ENCODE data around the gene TBRG1.

The TBRG1 gene

DNA sequence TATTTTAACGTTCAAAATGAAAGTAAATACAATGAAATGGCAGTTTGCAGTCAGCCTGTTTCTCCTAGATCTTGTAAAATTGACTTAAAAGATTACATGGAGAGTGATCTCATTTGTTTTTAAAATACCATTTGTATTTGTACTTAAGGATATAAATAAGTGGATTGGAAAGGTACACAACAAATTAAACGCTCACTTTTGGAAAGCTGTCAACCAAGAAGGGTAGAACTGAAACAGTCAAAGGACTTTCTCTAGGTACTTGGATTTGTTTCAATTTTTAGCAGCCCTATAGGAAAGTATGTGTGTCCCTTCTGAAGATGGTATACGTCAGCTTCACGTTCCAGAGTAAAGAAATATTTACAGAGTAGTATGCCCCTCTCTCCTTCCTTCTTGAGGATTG, 7.3 kb downstream of the TBRG1 start:
- Histone ChIP-seq H3K79me2 (ENCODE audit: insufficient read depth, low read length) (no peaks in the 10 kb centered on the region), H3K9me3 (ENCODE audit: low read length) (no peaks in the 10 kb centered on the region), H3K36me3 (ENCODE audit: insufficient read depth, low read length) (peaks cover 80% of the 10 kb centered on the region), H3K4me3 (ENCODE audit: low read depth, low read length, poor library complexity, severe bottlenecking) (no peak overlapping the region), H4K20me1 (ENCODE audit: insufficient read depth, low read length) (no peaks in the 10 kb centered on the region), H3K4me1 (ENCODE audit: insufficient read depth, low read length, severe bottlenecking) (no peaks in the 10 kb centered on the region), H3K9me2 (ENCODE audit: low read depth, low read length) (no peaks in the 10 kb centered on the region), H3K27ac (ENCODE audit: low read depth, low read length, poor library complexity, severe bottlenecking) (no peak overlapping the region), H2AFZ (ENCODE audit: low read length) (no peak overlapping the region), H3K4me2 (ENCODE audit: low read length) (no peak overlapping the region), H3F3A (ENCODE audit: insufficient read depth, low read length) (no peaks in the 10 kb centered on the region), H3K9ac (ENCODE audit: low read length) (no peak overlapping the region), H3K27me3 (ENCODE audit: insufficient read depth, low read length) (no peaks in the 10 kb centered on the region)
- TF ChIP-seq EZH2 (IDR thresholded peaks at IDR 0.05; ENCODE audit: borderline replicate concordance, low read length) = no peak
- TF ChIP-seq CTCF (IDR thresholded peaks at IDR 0.05; ENCODE audit: low read length) = no peak

GRCh38 chr11:124633355-124633754, 10.7 kb downstream of the TBRG1 start:
- Histone ChIP-seq H3K27ac (ENCODE audit: low read depth, low read length, poor library complexity, severe bottlenecking) (no peak overlapping the region), H3K27me3 (ENCODE audit: insufficient read depth, low read length) (no peaks in the 10 kb centered on the region), H3K4me2 (ENCODE audit: low read length) (no peak overlapping the region), H2AFZ (ENCODE audit: low read length) (no peak overlapping the region), H3F3A (ENCODE audit: insufficient read depth, low read length) (no peaks in the 10 kb centered on the region), H3K4me1 (ENCODE audit: insufficient read depth, low read length, severe bottlenecking) (no peaks in the 10 kb centered on the region), H4K20me1 (ENCODE audit: insufficient read depth, low read length) (no peaks in the 10 kb centered on the region), H3K79me2 (ENCODE audit: insufficient read depth, low read length) (no peaks in the 10 kb centered on the region), H3K4me3 (ENCODE audit: low read depth, low read length, poor library complexity, severe bottlenecking) (no peak overlapping the region), H3K36me3 (ENCODE audit: insufficient read depth, low read length) (peaks cover 58% of the 10 kb centered on the region), H3K9me2 (ENCODE audit: low read depth, low read length) (no peaks in the 10 kb centered on the region), H3K9ac (ENCODE audit: low read length) (no peak overlapping the region), H3K9me3 (ENCODE audit: low read length) (no peaks in the 10 kb centered on the region)
- no peak for TF ChIP-seq EZH2 (IDR thresholded peaks at IDR 0.05; ENCODE audit: borderline replicate concordance, low read length)
- peak; percentile 18; the same call in 1 of the 2 replicates for TF ChIP-seq CTCF (IDR thresholded peaks at IDR 0.05; ENCODE audit: low read length)

DNA sequence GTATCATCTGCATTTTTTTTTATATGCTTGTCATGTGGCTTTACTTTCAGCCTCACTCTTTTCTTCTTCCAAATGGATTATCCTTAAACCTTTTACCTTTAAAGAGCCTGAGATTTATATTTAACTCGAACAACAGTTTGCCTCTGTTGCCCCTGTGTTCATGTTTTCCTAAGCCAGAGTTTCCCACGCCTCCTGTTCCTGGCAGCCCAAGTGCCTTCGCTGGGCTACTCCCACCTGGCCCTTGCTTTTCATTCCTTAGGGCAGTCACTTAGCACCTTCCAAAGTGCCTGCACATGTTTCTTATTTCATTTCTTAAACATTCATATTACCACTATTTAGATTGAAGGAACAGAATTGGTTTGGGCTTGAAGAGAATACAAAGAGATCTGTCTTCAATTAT, 13.3 kb downstream of the TBRG1 start:
- Histone ChIP-seq H3K27me3 (ENCODE audit: insufficient read depth, low read length) (no peaks in the 10 kb centered on the region), H3K9me2 (ENCODE audit: low read depth, low read length) (no peaks in the 10 kb centered on the region), H3K4me3 (ENCODE audit: low read depth, low read length, poor library complexity, severe bottlenecking) (no peak overlapping the region), H4K20me1 (ENCODE audit: insufficient read depth, low read length) (no peaks in the 10 kb centered on the region), H3K4me2 (ENCODE audit: low read length) (no peak overlapping the region), H3F3A (ENCODE audit: insufficient read depth, low read length) (no peaks in the 10 kb centered on the region), H3K9me3 (ENCODE audit: low read length) (no peaks in the 10 kb centered on the region), H3K4me1 (ENCODE audit: insufficient read depth, low read length, severe bottlenecking) (no peaks in the 10 kb centered on the region), H3K79me2 (ENCODE audit: insufficient read depth, low read length) (no peaks in the 10 kb centered on the region), H3K36me3 (ENCODE audit: insufficient read depth, low read length) (peaks cover 39% of the 10 kb centered on the region), H3K27ac (ENCODE audit: low read depth, low read length, poor library complexity, severe bottlenecking) (no peak overlapping the region), H2AFZ (ENCODE audit: low read length) (no peak overlapping the region), H3K9ac (ENCODE audit: low read length) (no peak overlapping the region)
- no peak for TF ChIP-seq CTCF (IDR thresholded peaks at IDR 0.05; ENCODE audit: low read length)
- TF ChIP-seq EZH2 (IDR thresholded peaks at IDR 0.05; ENCODE audit: borderline replicate concordance, low read length) = no peak
